Kidney (tissue), 14 donors: Measurements from ENCODE around the gene DCN. TPM values are rescaled to one million over a fixed set of nuclear protein-coding genes. Genes with fewer than 3 reads are reported as not detected.
A peak's percentile ranks its signal among the peaks of the same experiment; 100 is the strongest.

ENCODE experiments used
- DNase-seq, 5 donors: peaks; one replicate each; pipeline ENCODE4 v3.0.0-alpha.2; 2013 to 2020
- FAIRE-seq: peaks from 2 replicates; lab custom pipeline; 2012; peaks lifted over from hg19 to GRCh38; lab: Jason Lieb, UNC
- H3K27ac ChIP-seq, 2 donors: one replicate each; pipeline ENCODE4 v1.7.0; 2013; ENCODE audit warnings: low read depth in 2 of 2, low read length in 2 of 2, inconsistent platforms in 1 of 2
- H3K27me3 ChIP-seq: one replicate; pipeline ENCODE4 v1.7.1; 2013; ENCODE audit warnings: low read length, inconsistent platforms; ENCODE audit not compliant: control insufficient read depth, insufficient read depth
- H3K36me3 ChIP-seq, 3 donors: one replicate each; pipeline versions ENCODE4 v1.7.0 to v1.7.1; 2013; ENCODE audit warnings: low read length in 3 of 3, control low read depth in 1 of 3, inconsistent platforms in 1 of 3; ENCODE audit not compliant: insufficient read depth in 3 of 3, control insufficient read depth in 2 of 3
- H3K4me1 ChIP-seq, 3 donors: one replicate each; pipeline versions ENCODE4 v1.7.0 to v1.7.1; 2013; ENCODE audit warnings: low read length in 3 of 3, inconsistent platforms in 1 of 3, low read depth in 1 of 3; ENCODE audit not compliant: control insufficient read depth in 2 of 3, insufficient read depth in 2 of 3
- H3K4me3 ChIP-seq, 3 donors: one replicate each; pipeline versions ENCODE4 v1.7.0 to v1.8.1; 2013; ENCODE audit warnings: low read length in 3 of 3, control low read depth in 1 of 3, inconsistent platforms in 1 of 3
- H3K9ac ChIP-seq, 3 donors: one replicate each; pipeline versions ENCODE4 v1.7.0 to v1.7.1; 2013; ENCODE audit warnings: low read length in 3 of 3, control low read depth in 1 of 3, inconsistent platforms in 1 of 3
- H3K9me3 ChIP-seq, 3 donors: one replicate each; pipeline versions ENCODE4 v1.7.0 to v1.7.1; 2013; ENCODE audit warnings: low read length in 3 of 3, control low read depth in 1 of 3, inconsistent platforms in 1 of 3; ENCODE audit not compliant: control insufficient read depth in 2 of 3, insufficient read depth in 1 of 3
- intact Hi-C: fragments of 100-400 bp; cut with DNase I; formaldehyde crosslinking; loops from one replicate; pipeline ENCODE4 v1.11.1; 2022
- polyA plus RNA-seq: library from polyadenylated mRNA; stranded (reverse); fragments of 350-450 nt; fragmentation: Illumina TruSeq; extraction: RNeasy Lipid Tissue Mini Kit (QIAGEN cat#74804); gene quantifications from one replicate; pipeline ENCODE4 v1.2.3, GENCODE V29; 2014; ENCODE audit warnings: low read depth, low replicate concordance; ENCODE audit not compliant: insufficient read depth
- total RNA-seq: library from RNA; stranded (reverse); fragmentation: NEBNext Ultra II Directional; extraction: Animal tissue kit (Norgen Biotek cat#: 25700); gene quantifications from one replicate; pipeline ENCODE4 v1.2.1, GENCODE V29; 2021
- TF ChIP-seq, protein P1 (sequence below): IDR thresholded peaks from 3 replicates; pipeline ENCODE4 v1.5.1; 2012; ENCODE audit warnings: mild to moderate bottlenecking, moderate library complexity, borderline replicate concordance; ENCODE audit not compliant: insufficient read depth; ENCODE audit errors: extremely low read depth
- donor health status: control.
- donor health status: control.
- donor health status: control.
- donor health status: control.
- donor health status: control.
- donor health status: DM: yes; HTN: yes; CAD: no.
- donor health status: Normal renal cell carcinoma (clear cell type).

DCN gene
- total and polyA plus RNA-seq, 2 donors from 2014 or later, result 239 to 317 TPM

- H3K4me1 ChIP-seq, result no peaks in the 10 kb centered on the region
- TF ChIP-seq, protein P1, sequence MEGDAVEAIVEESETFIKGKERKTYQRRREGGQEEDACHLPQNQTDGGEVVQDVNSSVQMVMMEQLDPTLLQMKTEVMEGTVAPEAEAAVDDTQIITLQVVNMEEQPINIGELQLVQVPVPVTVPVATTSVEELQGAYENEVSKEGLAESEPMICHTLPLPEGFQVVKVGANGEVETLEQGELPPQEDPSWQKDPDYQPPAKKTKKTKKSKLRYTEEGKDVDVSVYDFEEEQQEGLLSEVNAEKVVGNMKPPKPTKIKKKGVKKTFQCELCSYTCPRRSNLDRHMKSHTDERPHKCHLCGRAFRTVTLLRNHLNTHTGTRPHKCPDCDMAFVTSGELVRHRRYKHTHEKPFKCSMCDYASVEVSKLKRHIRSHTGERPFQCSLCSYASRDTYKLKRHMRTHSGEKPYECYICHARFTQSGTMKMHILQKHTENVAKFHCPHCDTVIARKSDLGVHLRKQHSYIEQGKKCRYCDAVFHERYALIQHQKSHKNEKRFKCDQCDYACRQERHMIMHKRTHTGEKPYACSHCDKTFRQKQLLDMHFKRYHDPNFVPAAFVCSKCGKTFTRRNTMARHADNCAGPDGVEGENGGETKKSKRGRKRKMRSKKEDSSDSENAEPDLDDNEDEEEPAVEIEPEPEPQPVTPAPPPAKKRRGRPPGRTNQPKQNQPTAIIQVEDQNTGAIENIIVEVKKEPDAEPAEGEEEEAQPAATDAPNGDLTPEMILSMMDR, result no peak
- H3K36me3 ChIP-seq, result no peaks in the 10 kb centered on the region
- DNase-seq (no peak), FAIRE-seq (no peak)
- no peak overlapping the region for H3K9ac ChIP-seq
- no peak overlapping the region for H3K4me3 ChIP-seq
- intact Hi-C loops, result no loop called here
- H3K9me3 ChIP-seq, result no peaks in the 10 kb centered on the region
- H3K27ac ChIP-seq, result no peak overlapping the region
- H3K27me3 ChIP-seq, result no peaks in the 10 kb centered on the region
Observed at GRCh38 chr12:91094957-91095356, 87.7 kb downstream of the DCN start.

DNA sequence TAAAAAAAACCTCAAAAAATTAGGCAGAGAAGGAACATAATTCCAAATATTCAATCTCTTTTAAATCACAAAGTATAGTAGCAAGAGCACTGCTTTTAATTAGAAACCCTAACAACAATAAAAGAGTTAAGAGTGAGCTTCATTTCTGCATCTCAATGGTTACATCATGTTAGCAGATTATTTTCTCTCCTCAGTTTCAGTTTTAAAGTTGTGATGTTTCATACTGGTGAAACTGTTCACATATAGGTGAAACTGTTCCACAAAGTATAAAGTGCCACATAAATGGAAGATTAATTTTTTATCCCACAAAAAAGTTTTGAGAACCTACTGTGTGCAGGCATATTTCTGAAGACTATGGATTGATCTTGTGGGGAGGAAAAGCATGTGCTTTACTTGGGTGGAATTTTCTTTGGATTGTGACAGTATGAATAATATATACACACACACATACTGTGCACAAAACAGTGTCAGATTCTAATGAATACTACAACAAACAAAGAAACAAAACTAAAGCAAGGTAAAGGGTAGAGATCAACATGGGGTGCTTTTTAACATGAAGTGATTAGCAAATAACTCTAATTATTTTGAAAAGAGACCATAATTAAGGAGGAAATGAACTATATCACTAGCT is 88.5 kb downstream of the DCN start:
- Histone ChIP-seq H3K27me3 (no peaks in the 10 kb centered on the region), H3K4me1 (no peaks in the 10 kb centered on the region), H3K36me3 (no peaks in the 10 kb centered on the region), H3K4me3 (no peak overlapping the region), H3K9me3 (no peaks in the 10 kb centered on the region), H3K27ac (no peak overlapping the region), H3K9ac (no peak overlapping the region)
- DNase-seq (no peak), FAIRE-seq (no peak)
- intact Hi-C loops, result no loop called here
- TF ChIP-seq, protein P1, result no peak

DNA sequence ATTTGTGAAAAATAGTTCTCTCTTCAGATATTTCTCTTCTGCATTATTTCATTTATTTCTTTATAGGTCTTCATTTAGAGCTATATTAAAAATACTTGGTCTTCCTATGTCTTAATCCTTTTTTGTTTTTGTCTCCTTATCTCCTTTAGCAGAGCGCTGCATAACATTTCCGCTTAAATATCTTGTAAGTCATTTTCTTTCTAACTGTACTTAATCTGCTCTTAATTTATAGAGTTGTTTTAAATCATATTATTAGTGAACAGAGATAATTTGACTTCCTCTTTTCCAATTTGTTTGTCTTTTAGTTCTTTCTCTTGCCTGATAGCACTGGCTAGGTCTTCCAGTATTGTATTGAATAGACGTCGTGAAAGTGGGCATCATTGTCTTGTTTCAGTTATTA is 89.3 kb downstream of the DCN start:
- H3K27ac ChIP-seq, result no peak overlapping the region
- TF ChIP-seq, protein P1, result no peak
- no peak overlapping the region for H3K4me3 ChIP-seq
- H3K36me3 ChIP-seq, result no peaks in the 10 kb centered on the region
- DNase-seq (no peak), FAIRE-seq (peak; percentile 6)
- no peaks in the 10 kb centered on the region for H3K4me1 ChIP-seq
- peaks cover 0 to 5% (median 0%) of the 10 kb centered on the region in 3 donors for H3K9me3 ChIP-seq
- no peaks in the 10 kb centered on the region for H3K27me3 ChIP-seq
- intact Hi-C loops, result no loop called here
- H3K9ac ChIP-seq, result no peak overlapping the region
